Right lobe of liver (tissue), 6 donors: ENCODE measurements around the gene NAT10. TPM values are rescaled to one million over a fixed set of nuclear protein-coding genes. Genes with fewer than 3 reads are reported as not detected.

Experiments
- ATAC-seq, 4 donors: fragments of 200-7000 bp; cut with Tn5 transposase; one replicate each; pipeline ENCODE4 v1.9.1; 2020; ENCODE audit warnings: mild to moderate bottlenecking in 4 of 4, moderate library complexity in 4 of 4
- DNase-seq, 3 donors: peaks; one replicate each; pipeline ENCODE4 v3.0.0-alpha.2; 2020
- H3K27ac ChIP-seq, 3 donors: fragments of 200-600 bp; one replicate each; pipeline ENCODE4 v1.8.0; 2022
- H3K27me3 ChIP-seq, 2 donors: fragments of 200-600 bp; one replicate each; pipeline ENCODE4 v1.8.0; 2022
- H3K36me3 ChIP-seq, 4 donors: fragments of 200-600 bp; sonication (generic) in 1 of 4; one replicate each; pipeline versions ENCODE4 v1.5.1 to v1.8.0; 2017 to 2022; ENCODE audit warnings: control low read depth in 1 of 4
- H3K4me1 ChIP-seq, 4 donors: fragments of 200-600 bp; sonication (generic) in 1 of 4; one replicate each; pipeline versions ENCODE4 v1.5.1 to v1.8.0; 2017 to 2022; ENCODE audit warnings: control low read depth in 1 of 4
- H3K4me3 ChIP-seq, 3 donors: fragments of 200-600 bp; one replicate each; pipeline ENCODE4 v1.8.0; 2022
- H3K9me3 ChIP-seq, 4 donors: fragments of 200-600 bp; sonication (generic) in 1 of 4; one replicate each; pipeline versions ENCODE4 v1.5.1 to v1.8.0; 2017 to 2022; ENCODE audit warnings: control low read depth in 1 of 4
- POLR2A ChIP-seq: fragments of 450-650 bp; IDR thresholded peaks from one replicate; pipeline ENCODE4 v1.6.1; 2017; ENCODE audit warnings: antibody characterized with exemption, mild to moderate bottlenecking
- WGBS: methylation state at CpG from one replicate; pipeline ENCODE4 v1.1.6; 2018; ENCODE audit warnings: low coverage, low lambda C conversion rate; ENCODE audit not compliant: insufficient coverage; ENCODE audit errors: missing lambda C conversion rate; 5-methylcytosine and 5-hydroxymethylcytosine counted together
- intact Hi-C, 2 donors: fragments of 100-400 bp; cut with DNase I; formaldehyde crosslinking; loops; one replicate each; pipeline versions ENCODE4 v1.11.2 to v1.14.1; 2022
- small RNA-seq, 2 experiments: library from RNA; depleted of rRNA; stranded (forward); fragments of <200 nt; gene quantifications; one replicate each; pipeline ENCODE3, GENCODE V24; 2016
- total RNA-seq, 6 experiments: library from RNA; depleted of rRNA in 2 of 6; stranded (reverse); fragments of >200 nt in 2 of 6; fragmentation: NEBNext Ultra II Directional in 3 of 6; extraction: Animal tissue kit (Norgen Biotek cat#: 25700) in 3 of 6; gene quantifications; one replicate each; pipeline versions ENCODE4 v1.1.0 to v1.2.4, GENCODE V29; 2016 to 2023
- donor health status: DM: no; HTN: yes; CAD: no.
- donor health status: DM: no; HTN: no; CAD: no.
- donor health status: DM: no; HTN: no; CAD: no.
- donor health status: DM: no; HTN: yes; CAD: no.
- donor health status: DM: no; HTN: yes; CAD: no.

NAT10 gene
- total RNA-seq, 6 experiments from 2014 or later = 11.9 to 22.9 (median 19.1) TPM

DNA sequence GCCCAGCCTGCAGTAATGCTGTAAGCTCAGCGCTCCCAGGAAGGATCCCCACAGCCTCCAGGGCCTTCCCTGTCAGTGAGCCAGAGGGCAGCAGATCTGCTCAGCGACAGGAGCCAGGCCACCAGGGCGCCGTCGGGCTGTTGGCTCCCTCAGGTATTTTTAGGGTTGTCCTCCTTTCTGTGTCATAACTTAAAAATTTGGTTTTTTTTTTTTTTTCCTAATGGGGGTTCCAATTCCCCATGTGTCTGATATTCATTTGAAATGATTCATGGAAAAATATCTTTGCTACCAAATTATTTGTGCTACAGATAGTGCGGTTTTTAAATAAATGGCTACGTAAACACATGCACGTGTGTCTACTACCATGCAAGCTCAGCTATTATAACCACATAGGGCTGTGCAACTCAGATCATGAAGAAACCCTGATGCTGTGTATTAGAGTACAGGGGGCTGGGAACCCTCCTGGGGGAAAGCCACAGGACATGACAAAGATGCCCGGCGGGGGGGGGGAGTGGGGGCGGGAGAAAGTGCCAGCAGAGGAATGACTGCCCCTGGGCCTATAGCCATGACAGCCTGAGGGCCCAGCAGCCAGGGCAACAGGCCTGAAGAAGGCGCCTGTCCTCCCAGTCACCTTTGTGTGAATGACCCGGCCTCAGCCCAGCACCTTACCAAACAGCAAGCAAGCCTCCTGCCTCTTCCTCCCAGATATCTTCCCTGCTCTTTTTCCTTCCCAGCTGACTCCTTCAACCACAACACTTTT lies 89.3 kb downstream of the NAT10 start:
- ATAC-seq (no peak), DNase-seq (no peak)
- H3K9me3 ChIP-seq = no peaks in the 10 kb centered on the region
- intact Hi-C loops = no loop called here
- H3K36me3 ChIP-seq = no peaks in the 10 kb centered on the region
- H3K27ac ChIP-seq = no peak overlapping the region
- 89% methylated on average over 4 of the region's 13 CpGs for WGBS
- no peak for TF ChIP-seq POLR2A
- no peak overlapping the region for H3K4me3 ChIP-seq
- H3K27me3 ChIP-seq = no peaks in the 10 kb centered on the region
- H3K4me1 ChIP-seq = no peaks in the 10 kb centered on the region

Small RNA genes within 50 kb of the gene (small RNA-seq; reads per million reads assigned to genes)
- gene RF00019 = 0 reads per million in 2 experiments

Other genes with a start within 250 kb of the NAT10 start
- 1 to 10 TPM; 3.6 to 7.6 (median 4.9) TPM for gene LMO2, start 213.6 kb upstream of the NAT10 start, total RNA-seq
- gene CAPRIN1, start 53.9 kb upstream of the NAT10 start, total RNA-seq = 10 to 100 TPM; 60.0 to 87.6 (median 71.2) TPM